Loucy (cell line): Measurements from ENCODE around the gene PTPRK.

Experiments used
- EZH2phosphoT487 ChIP-seq: fragments of 200-600 bp; IDR thresholded peaks from 2 replicates; pipeline ENCODE4 v1.6.1; 2018; ENCODE audit warnings: antibody characterized with exemption, mild to moderate bottlenecking, moderate library complexity, borderline replicate concordance
- TF ChIP-seq, protein P1 (sequence below): fragments of 200-600 bp; sonication (generic); conservative IDR thresholded peaks from 2 replicates; pipeline ENCODE4 v1.5.1; 2014; ENCODE audit warnings: mild to moderate bottlenecking, antibody characterized with exemption, low read length

DNA sequence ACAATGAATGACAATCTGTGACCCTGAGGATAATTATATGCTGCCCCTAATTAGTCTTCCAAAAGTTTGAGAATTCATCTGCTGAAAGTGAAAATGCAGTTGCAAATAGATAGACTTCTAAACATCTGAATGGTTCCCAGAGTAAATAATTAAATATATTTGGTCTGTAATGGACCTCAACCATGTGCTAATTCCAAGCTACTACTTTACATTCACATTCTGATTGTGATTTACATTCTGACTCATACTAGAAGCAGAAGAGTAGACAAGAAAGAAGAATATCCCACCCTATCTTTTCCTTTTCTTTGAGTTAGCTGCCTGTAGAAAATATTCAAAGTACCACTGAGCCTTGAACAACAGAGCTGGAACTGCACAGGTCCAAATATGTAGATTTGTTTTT lies 80.8 kb downstream of the PTPRK start:
- TF ChIP-seq, protein P1, sequence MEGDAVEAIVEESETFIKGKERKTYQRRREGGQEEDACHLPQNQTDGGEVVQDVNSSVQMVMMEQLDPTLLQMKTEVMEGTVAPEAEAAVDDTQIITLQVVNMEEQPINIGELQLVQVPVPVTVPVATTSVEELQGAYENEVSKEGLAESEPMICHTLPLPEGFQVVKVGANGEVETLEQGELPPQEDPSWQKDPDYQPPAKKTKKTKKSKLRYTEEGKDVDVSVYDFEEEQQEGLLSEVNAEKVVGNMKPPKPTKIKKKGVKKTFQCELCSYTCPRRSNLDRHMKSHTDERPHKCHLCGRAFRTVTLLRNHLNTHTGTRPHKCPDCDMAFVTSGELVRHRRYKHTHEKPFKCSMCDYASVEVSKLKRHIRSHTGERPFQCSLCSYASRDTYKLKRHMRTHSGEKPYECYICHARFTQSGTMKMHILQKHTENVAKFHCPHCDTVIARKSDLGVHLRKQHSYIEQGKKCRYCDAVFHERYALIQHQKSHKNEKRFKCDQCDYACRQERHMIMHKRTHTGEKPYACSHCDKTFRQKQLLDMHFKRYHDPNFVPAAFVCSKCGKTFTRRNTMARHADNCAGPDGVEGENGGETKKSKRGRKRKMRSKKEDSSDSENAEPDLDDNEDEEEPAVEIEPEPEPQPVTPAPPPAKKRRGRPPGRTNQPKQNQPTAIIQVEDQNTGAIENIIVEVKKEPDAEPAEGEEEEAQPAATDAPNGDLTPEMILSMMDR, result no peak
- no peak for TF ChIP-seq EZH2phosphoT487
